ENCODE measurements around the gene DNAJC4.
A peak's percentile ranks its signal among the peaks of the same experiment; 100 is the strongest.

DNAJC4 gene

DNA sequence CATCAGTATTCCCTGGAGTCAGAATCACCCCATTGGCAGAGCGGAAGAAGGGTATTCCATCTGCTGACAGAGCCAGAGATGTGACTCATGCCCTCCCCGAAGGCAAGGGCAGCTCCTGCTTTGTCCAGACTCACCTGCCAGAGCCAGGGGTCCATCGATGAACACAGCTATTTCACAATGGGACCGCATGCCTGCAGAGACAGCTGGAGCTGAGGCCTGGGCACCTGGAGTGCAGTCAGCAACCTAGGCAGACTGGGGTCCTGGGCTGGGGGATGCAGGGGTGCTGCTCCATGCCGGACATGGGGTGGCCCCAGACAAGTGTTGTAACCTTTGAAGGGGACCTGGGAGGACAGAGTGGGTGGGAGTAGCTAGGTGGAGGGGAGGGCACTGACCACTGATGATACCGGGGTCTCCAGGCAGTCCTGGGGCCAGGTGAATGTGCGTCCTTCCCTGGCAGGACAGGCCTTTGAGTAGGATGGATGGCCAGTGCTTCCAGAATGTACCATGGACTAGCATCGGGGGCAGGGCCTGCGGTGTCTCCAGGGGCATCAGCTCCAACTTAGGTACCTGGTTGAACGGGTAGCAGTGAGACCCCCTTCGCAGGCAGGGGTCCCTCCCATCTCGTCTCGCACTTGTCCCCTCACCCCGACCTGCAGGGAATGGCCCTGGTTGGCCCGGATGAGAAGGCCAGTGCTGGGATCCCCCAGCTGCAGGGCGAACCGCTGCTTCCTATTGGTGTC lies 6.0 kb upstream of the DNAJC4 start:
- TF ChIP-seq, protein P1, sequence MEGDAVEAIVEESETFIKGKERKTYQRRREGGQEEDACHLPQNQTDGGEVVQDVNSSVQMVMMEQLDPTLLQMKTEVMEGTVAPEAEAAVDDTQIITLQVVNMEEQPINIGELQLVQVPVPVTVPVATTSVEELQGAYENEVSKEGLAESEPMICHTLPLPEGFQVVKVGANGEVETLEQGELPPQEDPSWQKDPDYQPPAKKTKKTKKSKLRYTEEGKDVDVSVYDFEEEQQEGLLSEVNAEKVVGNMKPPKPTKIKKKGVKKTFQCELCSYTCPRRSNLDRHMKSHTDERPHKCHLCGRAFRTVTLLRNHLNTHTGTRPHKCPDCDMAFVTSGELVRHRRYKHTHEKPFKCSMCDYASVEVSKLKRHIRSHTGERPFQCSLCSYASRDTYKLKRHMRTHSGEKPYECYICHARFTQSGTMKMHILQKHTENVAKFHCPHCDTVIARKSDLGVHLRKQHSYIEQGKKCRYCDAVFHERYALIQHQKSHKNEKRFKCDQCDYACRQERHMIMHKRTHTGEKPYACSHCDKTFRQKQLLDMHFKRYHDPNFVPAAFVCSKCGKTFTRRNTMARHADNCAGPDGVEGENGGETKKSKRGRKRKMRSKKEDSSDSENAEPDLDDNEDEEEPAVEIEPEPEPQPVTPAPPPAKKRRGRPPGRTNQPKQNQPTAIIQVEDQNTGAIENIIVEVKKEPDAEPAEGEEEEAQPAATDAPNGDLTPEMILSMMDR (IDR thresholded peaks at IDR 0.05) = no peak
- Histone ChIP-seq H3K4me2 (ENCODE audit: low read length) (no peak overlapping the region), H3K27ac (no peak overlapping the region), H3K36me3 (ENCODE audit: control insufficient read depth, insufficient read depth, low read length) (no peaks in the 10 kb centered on the region), H3K9me3 (ENCODE audit: control insufficient read depth, low read length) (no peaks in the 10 kb centered on the region), H3K4me1 (peaks cover 7% of the 10 kb centered on the region), H3K9ac (no peak overlapping the region), H3K4me3 (ENCODE audit: low read depth, low read length) (no peak overlapping the region), H3K27me3 (ENCODE audit: control insufficient read depth, insufficient read depth, low read length) (no peaks in the 10 kb centered on the region), H2AFZ (no peak overlapping the region), H3K79me2 (no peaks in the 10 kb centered on the region)

DNA sequence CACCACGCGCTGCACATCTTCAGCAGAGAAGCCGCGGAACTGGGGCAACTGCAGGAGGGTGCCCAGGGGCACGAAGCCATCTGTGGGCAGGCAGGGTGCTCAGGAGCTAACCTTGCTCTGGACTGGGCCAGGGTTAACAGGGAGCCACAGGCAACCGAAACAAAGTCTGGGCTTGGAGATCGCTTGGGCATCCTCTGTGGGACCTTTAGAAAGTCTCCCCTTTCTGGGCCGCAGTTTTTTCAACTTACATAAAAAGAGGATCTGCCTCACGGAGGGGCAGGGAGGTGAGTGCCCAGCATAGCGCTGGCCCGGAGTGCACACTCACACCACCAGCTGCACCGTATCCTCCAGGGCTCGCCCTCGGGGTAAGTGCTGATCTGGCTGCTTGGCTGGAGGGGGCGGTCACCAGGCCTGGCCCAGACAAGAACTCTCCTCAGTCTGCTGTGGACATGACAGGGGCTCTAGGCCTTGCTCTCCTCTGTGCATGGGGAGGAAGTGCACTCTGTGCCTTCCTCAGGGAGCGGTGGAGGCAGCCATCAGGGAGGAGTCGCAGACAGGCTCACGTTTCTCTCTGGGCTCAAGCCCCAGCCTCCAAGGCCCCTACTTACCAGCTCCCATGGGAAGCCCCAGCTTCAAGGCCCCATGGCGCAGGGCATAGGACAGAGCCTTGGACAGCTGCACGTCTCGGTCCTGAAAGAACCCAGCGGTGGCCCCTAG lies 5.3 kb upstream of the DNAJC4 start:
- TF ChIP-seq, protein P1 (IDR thresholded peaks at IDR 0.05) = no peak
- no peaks in the 10 kb centered on the region for H3K9me3 ChIP-seq (ENCODE audit: control insufficient read depth, low read length)
- peaks cover 7% of the 10 kb centered on the region for H3K4me1 ChIP-seq

DNA sequence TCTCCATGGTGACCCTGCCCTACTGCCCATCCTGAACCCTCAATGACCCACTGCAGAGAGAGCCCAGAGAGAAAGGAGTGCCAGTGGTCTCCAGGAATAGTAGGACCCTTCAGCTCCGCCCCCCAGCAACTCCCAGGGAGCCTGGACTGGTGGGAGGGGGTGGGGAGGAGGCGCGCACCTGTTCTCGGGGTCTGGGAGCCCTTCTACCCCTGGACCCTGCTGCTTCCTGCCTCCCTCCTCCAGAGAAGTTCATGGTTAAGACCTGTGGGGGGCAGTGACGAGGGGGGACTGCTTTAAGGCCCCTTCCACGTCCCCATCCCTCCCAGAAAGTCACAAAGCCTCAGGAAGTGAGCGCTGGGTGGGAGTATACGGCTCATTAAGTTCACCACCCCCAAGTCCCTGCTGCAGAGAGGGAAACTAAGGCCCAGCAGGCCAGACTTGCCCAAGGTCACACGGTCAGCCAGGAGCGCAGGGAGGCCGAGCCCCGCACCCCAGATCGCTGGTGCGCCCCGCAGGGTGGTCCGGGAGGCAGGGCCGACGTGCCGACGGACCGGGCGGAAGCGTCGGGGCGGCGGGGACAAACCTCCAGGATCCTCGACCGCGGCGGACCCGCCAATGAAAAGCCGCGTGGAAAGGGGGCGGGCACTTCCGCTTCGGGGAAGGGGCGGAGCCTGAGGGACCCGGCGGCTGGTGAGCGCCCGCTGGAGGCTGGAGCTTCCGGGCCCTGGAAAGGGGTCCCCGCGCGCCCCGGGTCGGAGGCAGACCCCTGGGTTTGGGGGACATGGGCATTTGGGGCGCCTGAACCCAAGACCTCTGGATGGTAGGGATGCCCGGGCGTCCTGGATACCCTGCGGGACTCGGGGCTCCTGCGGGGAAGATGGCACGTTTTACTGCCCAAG lies 4.5 kb upstream of the DNAJC4 start, which contains the start of the genes NUDT22 and TRPT1:
Gene NUDT22 (plus strand): TSS at position 667 of the 899 bp plus-strand sequence. CDS start 379 bp downstream, outside the sequence.
Gene TRPT1 (minus strand): TSS at position 579 of the 899 bp plus-strand sequence. CDS start 326 bp downstream, at position 253.
- no peaks in the 10 kb centered on the region for H3K36me3 ChIP-seq (ENCODE audit: control insufficient read depth, insufficient read depth, low read length)
- H3K27me3 ChIP-seq (ENCODE audit: control insufficient read depth, insufficient read depth, low read length) = no peaks in the 10 kb centered on the region
- peak within 1 kb of the TSS; percentile 85 for H3K4me3 ChIP-seq (ENCODE audit: low read depth, low read length)
- peaks cover 7% of the 10 kb centered on the region for H3K4me1 ChIP-seq
- peak within 1 kb of the TSS; percentile 53 for H3K9ac ChIP-seq
- H3K4me2 ChIP-seq (ENCODE audit: low read length) = peak within 1 kb of the TSS; percentile 94
- TF ChIP-seq, protein P1 (IDR thresholded peaks at IDR 0.05) = no peak
- H2AFZ ChIP-seq = peak within 1 kb of the TSS; percentile 84
- H3K79me2 ChIP-seq = no peaks in the 10 kb centered on the region
- H3K9me3 ChIP-seq (ENCODE audit: control insufficient read depth, low read length) = no peaks in the 10 kb centered on the region
- H3K27ac ChIP-seq = peak within 1 kb of the TSS; percentile 67

More for the DNA sequence above, 5.3 kb upstream of the DNAJC4 start:
- peak overlapping the region; percentile 84 for H2AFZ ChIP-seq
- peak overlapping the region; percentile 94 for H3K4me2 ChIP-seq (ENCODE audit: low read length)
- no peaks in the 10 kb centered on the region for H3K27me3 ChIP-seq (ENCODE audit: control insufficient read depth, insufficient read depth, low read length)
- H3K4me3 ChIP-seq (ENCODE audit: low read depth, low read length) = peak overlapping the region; percentile 85
- no peak overlapping the region for H3K9ac ChIP-seq
- no peaks in the 10 kb centered on the region for H3K79me2 ChIP-seq
- H3K36me3 ChIP-seq (ENCODE audit: control insufficient read depth, insufficient read depth, low read length) = no peaks in the 10 kb centered on the region
- H3K27ac ChIP-seq = no peak overlapping the region

DNA sequence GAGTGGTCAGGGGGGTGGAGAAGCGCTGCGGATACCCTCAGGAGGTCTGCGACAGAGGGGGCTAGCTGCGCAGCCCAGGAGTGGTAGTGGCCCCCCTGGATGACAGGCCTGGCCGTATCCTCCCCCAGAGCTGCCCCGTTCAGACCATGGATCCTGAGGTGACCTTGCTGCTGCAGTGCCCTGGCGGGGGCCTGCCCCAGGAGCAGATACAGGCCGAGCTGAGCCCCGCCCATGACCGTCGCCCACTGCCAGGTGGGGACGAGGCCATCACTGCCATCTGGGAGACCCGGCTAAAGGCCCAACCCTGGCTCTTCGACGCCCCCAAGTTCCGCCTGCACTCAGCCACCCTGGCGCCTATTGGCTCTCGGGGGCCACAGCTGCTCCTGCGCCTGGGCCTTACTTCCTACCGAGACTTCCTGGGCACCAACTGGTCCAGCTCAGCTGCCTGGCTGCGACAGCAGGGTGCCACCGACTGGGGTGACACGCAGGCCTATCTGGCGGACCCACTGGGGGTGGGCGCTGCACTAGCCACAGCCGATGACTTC lies 3.8 kb upstream of the DNAJC4 start:
- Histone ChIP-seq H3K36me3 (ENCODE audit: control insufficient read depth, insufficient read depth, low read length) (no peaks in the 10 kb centered on the region), H3K9ac (peak overlapping the region; percentile 1), H3K79me2 (no peaks in the 10 kb centered on the region), H3K4me2 (ENCODE audit: low read length) (peak overlapping the region; percentile 94), H3K4me3 (ENCODE audit: low read depth, low read length) (peak overlapping the region; percentile 85), H3K4me1 (peaks cover 7% of the 10 kb centered on the region), H3K27ac (peak overlapping the region; percentile 67), H2AFZ (peak overlapping the region; percentile 84), H3K9me3 (ENCODE audit: control insufficient read depth, low read length) (no peaks in the 10 kb centered on the region), H3K27me3 (ENCODE audit: control insufficient read depth, insufficient read depth, low read length) (no peaks in the 10 kb centered on the region)
- TF ChIP-seq, protein P1 (IDR thresholded peaks at IDR 0.05) = no peak
